ENCODE measurements around the gene PHF20.
A peak's percentile ranks its signal among the peaks of the same experiment; 100 is the strongest.
"Not testable (repeated sequence)": the region's sequence is repeated elsewhere in the genome, so short reads cannot be mapped to it uniquely, and the experiment has no call there.

PHF20 gene

GRCh38 chr20:35838205-35838604 lies 66.4 kb downstream of the PHF20 start:
- DNase-seq (ENCODE audit: low read depth, low spot score): no peak

- DNase-seq (ENCODE audit: low read depth, low spot score): no peak
Measured at GRCh38 chr20:35839904-35840303, 68.1 kb downstream of the PHF20 start.

GRCh38 chr20:35840421-35840820 lies 68.6 kb downstream of the PHF20 start:
- no peak for DNase-seq (ENCODE audit: low read depth, low spot score)

- no peak for DNase-seq (ENCODE audit: low read depth, low spot score)
Measured at GRCh38 chr20:35842361-35842760, 70.5 kb downstream of the PHF20 start.

GRCh38 chr20:35843894-35844293 lies 72.1 kb downstream of the PHF20 start:
- not testable (repeated sequence) for DNase-seq (ENCODE audit: low read depth, low spot score)

GRCh38 chr20:35845561-35845960 lies 73.7 kb downstream of the PHF20 start:
- no peak for DNase-seq (ENCODE audit: low read depth, low spot score)

GRCh38 chr20:35849706-35850105 lies 77.9 kb downstream of the PHF20 start:
- DNase-seq (ENCODE audit: low read depth, low spot score): no peak

GRCh38 chr20:35851659-35852058 lies 79.8 kb downstream of the PHF20 start:
- DNase-seq (ENCODE audit: low read depth, low spot score): not testable (repeated sequence)

GRCh38 chr20:35854713-35855348 lies 83.0 kb downstream of the PHF20 start:
- no peak for DNase-seq (ENCODE audit: low read depth, low spot score)

GRCh38 chr20:35855641-35856040 lies 83.8 kb downstream of the PHF20 start:
- not testable (repeated sequence) for DNase-seq (ENCODE audit: low read depth, low spot score)

- DNase-seq (ENCODE audit: low read depth, low spot score): peak; percentile 89
Measured at GRCh38 chr20:35856866-35857265, 85.1 kb downstream of the PHF20 start.

- DNase-seq (ENCODE audit: low read depth, low spot score): no peak
Measured at GRCh38 chr20:35866418-35867202, 94.8 kb downstream of the PHF20 start.

GRCh38 chr20:35870541-35871258 lies 98.9 kb downstream of the PHF20 start:
- no peak for DNase-seq (ENCODE audit: low read depth, low spot score)

- DNase-seq (ENCODE audit: low read depth, low spot score): no peak
Measured at GRCh38 chr20:35871259-35871771, 99.5 kb downstream of the PHF20 start.

- no peak for DNase-seq (ENCODE audit: low read depth, low spot score)
Measured at GRCh38 chr20:35876033-35876320, 104.2 kb downstream of the PHF20 start.

- no peak for DNase-seq (ENCODE audit: low read depth, low spot score)
Measured at GRCh38 chr20:35877611-35878010, 105.8 kb downstream of the PHF20 start.

GRCh38 chr20:35878113-35878625 lies 106.4 kb downstream of the PHF20 start:
- DNase-seq (ENCODE audit: low read depth, low spot score): no peak

GRCh38 chr20:35881676-35882075 lies 109.9 kb downstream of the PHF20 start:
- DNase-seq (ENCODE audit: low read depth, low spot score): no peak

- DNase-seq (ENCODE audit: low read depth, low spot score): not testable (repeated sequence)
Measured at GRCh38 chr20:35882427-35883161, 110.8 kb downstream of the PHF20 start.

GRCh38 chr20:35883336-35883777 lies 111.5 kb downstream of the PHF20 start:
- no peak for DNase-seq (ENCODE audit: low read depth, low spot score)

GRCh38 chr20:35883778-35884540 lies 112.1 kb downstream of the PHF20 start:
- peak; percentile 78 for DNase-seq (ENCODE audit: low read depth, low spot score)
